Stimulated activated naive CD8-positive, alpha-beta T cell treated with anti-CD3 and anti-CD28 coated beads, Interleukin-15, Interleukin-2, amounts not matched to agents 100 ng/mL and 50 ng/mL, for 24 hours (primary cell): Measurements from ENCODE around the gene SLC66A2.

Source experiments
- H3K27ac Mint-ChIP-seq: one replicate; pipeline ENCODE4 v1.8.0; 2021; ENCODE audit warnings: mild to moderate bottlenecking, mixed read lengths
- H3K27me3 Mint-ChIP-seq: one replicate; pipeline ENCODE4 v1.8.0; 2021; ENCODE audit warnings: mixed read lengths
- H3K36me3 Mint-ChIP-seq: one replicate; pipeline ENCODE4 v1.8.0; 2021; ENCODE audit warnings: low read depth, mixed read lengths
- H3K4me1 Mint-ChIP-seq: one replicate; pipeline ENCODE4 v1.8.0; 2021; ENCODE audit warnings: low read depth, mixed read lengths
- H3K4me3 Mint-ChIP-seq: one replicate; pipeline ENCODE4 v1.8.0; 2021; ENCODE audit warnings: mild to moderate bottlenecking, mixed read lengths
- H3K9me3 Mint-ChIP-seq: one replicate; pipeline ENCODE4 v1.8.0; 2021; ENCODE audit warnings: mixed read lengths

The SLC66A2 gene

GRCh38 chr18:79915161-79916127, 36.0 kb downstream of the SLC66A2 start:
- no peaks in the 10 kb centered on the region for H3K9me3 Mint-ChIP-seq
- peaks cover 31% of the 10 kb centered on the region for H3K4me1 Mint-ChIP-seq
- H3K36me3 Mint-ChIP-seq, result peaks cover 42% of the 10 kb centered on the region
- H3K27ac Mint-ChIP-seq, result no peak overlapping the region
- no peaks in the 10 kb centered on the region for H3K27me3 Mint-ChIP-seq
- H3K4me3 Mint-ChIP-seq, result no peak overlapping the region

DNA sequence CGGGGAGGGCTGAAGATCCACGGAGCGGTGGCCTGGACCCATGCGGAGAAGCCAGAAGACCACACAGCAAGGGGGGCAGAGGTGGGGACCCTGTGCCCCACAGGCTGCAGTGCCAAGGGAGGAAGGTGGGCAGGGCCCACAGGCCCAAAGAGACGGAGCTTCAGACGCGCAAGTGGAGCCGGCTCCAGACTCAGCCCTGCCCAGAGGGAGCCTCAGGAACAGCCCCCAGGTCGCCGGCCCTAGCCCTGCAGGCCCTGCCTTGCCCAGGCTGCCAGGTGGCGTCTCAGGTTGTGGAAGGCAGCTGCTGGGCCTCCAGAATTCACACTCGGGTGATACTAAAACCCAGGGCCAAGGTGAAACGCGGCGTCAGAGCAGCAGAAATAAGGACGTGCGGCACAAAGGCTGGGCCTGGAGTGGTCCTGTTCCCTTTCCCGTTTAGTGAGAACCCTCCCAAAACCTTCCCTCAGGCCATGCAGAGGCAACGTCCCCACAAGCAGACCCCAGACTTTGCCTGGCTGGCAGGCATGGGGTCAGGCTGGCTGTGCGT, 36.8 kb downstream of the SLC66A2 start:
- peaks cover 42% of the 10 kb centered on the region for H3K36me3 Mint-ChIP-seq
- H3K4me1 Mint-ChIP-seq, result peaks cover 33% of the 10 kb centered on the region
- no peak overlapping the region for H3K4me3 Mint-ChIP-seq
- no peaks in the 10 kb centered on the region for H3K27me3 Mint-ChIP-seq
- no peak overlapping the region for H3K27ac Mint-ChIP-seq
- no peaks in the 10 kb centered on the region for H3K9me3 Mint-ChIP-seq

DNA sequence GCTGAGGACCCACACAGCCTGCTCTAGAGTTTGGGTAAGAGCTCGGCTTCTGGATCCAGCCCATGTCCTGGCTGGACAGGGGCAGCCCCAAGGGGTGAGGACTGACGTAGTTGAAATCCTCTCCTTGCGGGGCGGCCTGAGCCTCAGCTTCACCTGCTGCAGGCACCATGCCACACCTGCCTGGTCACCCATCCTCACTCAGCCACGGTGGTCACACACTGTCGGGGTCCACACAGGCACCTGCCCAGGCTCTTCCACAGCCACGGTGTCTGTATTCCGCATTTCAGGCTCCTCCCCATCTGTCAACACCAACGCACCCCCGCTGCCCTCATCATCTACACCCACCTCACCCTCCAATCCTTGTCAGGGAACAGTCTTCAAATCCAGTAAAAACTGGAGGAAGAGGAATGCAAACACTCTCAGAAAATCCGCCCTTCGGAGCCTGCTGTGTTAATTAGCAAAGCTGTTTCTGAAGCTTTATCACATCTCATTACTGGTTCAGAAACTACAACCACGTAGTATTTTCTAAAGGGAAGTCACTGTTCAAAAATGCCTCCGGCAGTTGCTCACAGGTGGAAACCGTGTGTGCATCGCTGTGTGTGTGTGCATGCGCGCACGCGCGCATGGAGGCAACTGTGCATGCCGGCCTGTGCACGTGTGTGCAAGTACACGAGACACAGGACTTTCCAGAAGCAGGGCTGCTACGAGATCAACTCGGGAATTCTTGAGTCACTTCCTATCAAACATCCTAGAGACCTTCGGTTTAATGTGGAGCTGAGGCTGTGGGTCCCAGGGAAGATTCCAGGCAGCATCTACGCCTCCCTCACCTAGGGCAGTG, 38.2 kb downstream of the SLC66A2 start:
- H3K9me3 Mint-ChIP-seq, result no peaks in the 10 kb centered on the region
- peaks cover 48% of the 10 kb centered on the region for H3K36me3 Mint-ChIP-seq
- no peak overlapping the region for H3K4me3 Mint-ChIP-seq
- peak overlapping the region; percentile 26 for H3K27ac Mint-ChIP-seq
- H3K27me3 Mint-ChIP-seq, result no peaks in the 10 kb centered on the region
- peaks cover 33% of the 10 kb centered on the region for H3K4me1 Mint-ChIP-seq

DNA sequence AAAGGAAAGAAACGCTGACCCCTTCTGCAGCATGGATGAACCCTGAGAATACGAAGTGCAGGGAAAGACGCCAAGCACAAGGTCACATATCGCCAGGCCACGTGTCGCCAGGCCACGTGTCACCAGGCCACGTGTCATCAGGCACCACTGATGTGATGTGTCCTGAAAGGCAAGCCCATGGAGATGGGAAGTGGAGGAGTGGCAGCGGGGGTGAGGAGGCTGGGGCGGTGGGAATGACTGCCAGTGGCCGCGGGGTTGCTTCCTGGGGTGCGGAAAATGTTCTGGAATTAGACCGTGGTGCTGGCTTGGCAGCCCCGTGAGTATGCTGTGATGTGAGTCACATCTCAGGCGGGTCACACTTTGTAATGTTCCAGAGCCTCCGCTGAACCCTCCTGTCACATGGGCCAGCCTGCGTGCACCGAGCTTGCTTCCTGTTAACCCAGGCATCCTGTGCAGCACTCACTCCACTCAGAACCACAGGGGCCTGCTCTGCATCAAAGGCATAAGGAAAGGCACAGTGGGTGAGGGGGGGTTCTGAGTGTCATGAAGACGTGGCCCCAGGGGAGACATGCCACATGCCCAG, 39.0 kb downstream of the SLC66A2 start:
- no peak overlapping the region for H3K27ac Mint-ChIP-seq
- H3K4me3 Mint-ChIP-seq, result no peak overlapping the region
- peaks cover 33% of the 10 kb centered on the region for H3K4me1 Mint-ChIP-seq
- H3K27me3 Mint-ChIP-seq, result no peaks in the 10 kb centered on the region
- peaks cover 50% of the 10 kb centered on the region for H3K36me3 Mint-ChIP-seq
- H3K9me3 Mint-ChIP-seq, result no peaks in the 10 kb centered on the region

- H3K27ac Mint-ChIP-seq, result peak overlapping the region; percentile 5
- no peak overlapping the region for H3K4me3 Mint-ChIP-seq
- H3K27me3 Mint-ChIP-seq, result no peaks in the 10 kb centered on the region
- peaks cover 36% of the 10 kb centered on the region for H3K4me1 Mint-ChIP-seq
- H3K36me3 Mint-ChIP-seq, result peaks cover 50% of the 10 kb centered on the region
- no peaks in the 10 kb centered on the region for H3K9me3 Mint-ChIP-seq
These were observed 39.8 kb downstream of the SLC66A2 start for GRCh38 chr18:79911344-79912270.

DNA sequence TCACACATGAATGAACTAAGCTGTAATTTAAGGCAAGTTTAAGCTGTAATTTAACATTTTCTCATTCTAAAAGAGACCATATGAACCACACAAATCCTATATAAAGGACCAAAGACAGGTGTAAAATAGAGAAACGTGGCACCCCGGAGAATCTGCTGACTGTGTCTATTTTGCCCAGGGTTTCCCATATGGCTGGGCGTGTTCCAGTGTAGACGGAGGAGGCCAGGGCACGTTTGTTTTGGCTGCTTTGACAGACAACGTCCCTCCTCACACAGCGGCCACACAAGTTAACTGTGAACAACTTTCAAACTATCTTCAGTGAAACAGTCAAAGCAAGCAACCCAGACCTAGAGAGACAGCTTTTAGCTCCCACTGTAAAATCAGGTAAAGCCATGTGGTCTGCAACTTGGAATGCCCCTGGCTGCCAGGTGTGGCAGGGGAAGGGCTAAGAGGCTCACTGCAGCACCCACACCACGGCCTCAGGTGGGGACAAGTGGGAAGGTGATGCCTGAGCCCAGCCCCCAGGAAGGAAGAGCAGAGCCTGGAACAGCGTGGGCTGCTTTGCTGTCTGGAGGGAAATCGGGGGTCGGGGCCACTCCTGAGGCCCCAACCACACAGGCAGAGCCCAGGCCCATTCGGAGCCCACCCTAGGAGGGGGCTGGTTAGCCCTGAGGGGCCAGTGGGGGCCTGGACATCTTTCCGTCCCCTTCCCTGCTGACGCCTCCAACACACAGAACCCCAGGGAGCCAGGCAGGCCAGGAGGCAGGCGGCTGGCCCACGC, 40.7 kb downstream of the SLC66A2 start:
- Mint-ChIP-seq H3K4me1 (peaks cover 44% of the 10 kb centered on the region), H3K9me3 (no peaks in the 10 kb centered on the region), H3K4me3 (no peak overlapping the region), H3K36me3 (peaks cover 48% of the 10 kb centered on the region), H3K27me3 (no peaks in the 10 kb centered on the region), H3K27ac (no peak overlapping the region)

DNA sequence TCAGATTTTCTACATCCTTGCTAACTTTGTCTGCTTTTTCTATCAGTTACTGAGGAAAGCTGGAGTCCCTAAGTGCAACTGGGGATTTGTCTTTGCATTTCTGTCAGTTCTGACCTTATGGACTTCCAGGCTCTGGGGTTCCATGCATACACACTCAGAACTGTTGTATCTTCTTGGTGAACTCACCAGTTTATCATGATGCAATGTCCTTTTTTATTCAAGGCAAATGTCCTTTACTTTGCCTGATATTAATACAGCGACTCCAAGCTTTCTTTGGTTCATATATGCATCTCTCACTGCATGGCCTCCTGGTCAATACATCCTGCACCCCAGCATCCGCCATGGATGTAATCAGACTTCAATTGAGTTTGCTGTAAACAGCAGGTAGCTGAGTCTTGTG, 44.7 kb downstream of the SLC66A2 start:
- H3K27me3 Mint-ChIP-seq, result no peaks in the 10 kb centered on the region
- H3K27ac Mint-ChIP-seq, result no peak overlapping the region

GRCh38 chr18:79905993-79906392, 45.5 kb downstream of the SLC66A2 start:
- peaks cover 36% of the 10 kb centered on the region for H3K36me3 Mint-ChIP-seq
- peaks cover 17% of the 10 kb centered on the region for H3K4me1 Mint-ChIP-seq
- peak overlapping the region; percentile 54 for H3K27ac Mint-ChIP-seq
- H3K4me3 Mint-ChIP-seq, result no peak overlapping the region
- no peaks in the 10 kb centered on the region for H3K27me3 Mint-ChIP-seq
- H3K9me3 Mint-ChIP-seq, result no peaks in the 10 kb centered on the region

More for the DNA sequence above, 44.7 kb downstream of the SLC66A2 start:
- H3K36me3 Mint-ChIP-seq, result peaks cover 34% of the 10 kb centered on the region
- H3K4me1 Mint-ChIP-seq, result peaks cover 17% of the 10 kb centered on the region
- no peaks in the 10 kb centered on the region for H3K9me3 Mint-ChIP-seq
- H3K4me3 Mint-ChIP-seq, result no peak overlapping the region

- Mint-ChIP-seq H3K9me3 (no peaks in the 10 kb centered on the region), H3K36me3 (peaks cover 37% of the 10 kb centered on the region), H3K4me1 (peaks cover 14% of the 10 kb centered on the region), H3K4me3 (no peak overlapping the region), H3K27ac (peak overlapping the region; percentile 54), H3K27me3 (no peaks in the 10 kb centered on the region)
These were observed 46.0 kb downstream of the SLC66A2 start for GRCh38 chr18:79905389-79905911.

DNA sequence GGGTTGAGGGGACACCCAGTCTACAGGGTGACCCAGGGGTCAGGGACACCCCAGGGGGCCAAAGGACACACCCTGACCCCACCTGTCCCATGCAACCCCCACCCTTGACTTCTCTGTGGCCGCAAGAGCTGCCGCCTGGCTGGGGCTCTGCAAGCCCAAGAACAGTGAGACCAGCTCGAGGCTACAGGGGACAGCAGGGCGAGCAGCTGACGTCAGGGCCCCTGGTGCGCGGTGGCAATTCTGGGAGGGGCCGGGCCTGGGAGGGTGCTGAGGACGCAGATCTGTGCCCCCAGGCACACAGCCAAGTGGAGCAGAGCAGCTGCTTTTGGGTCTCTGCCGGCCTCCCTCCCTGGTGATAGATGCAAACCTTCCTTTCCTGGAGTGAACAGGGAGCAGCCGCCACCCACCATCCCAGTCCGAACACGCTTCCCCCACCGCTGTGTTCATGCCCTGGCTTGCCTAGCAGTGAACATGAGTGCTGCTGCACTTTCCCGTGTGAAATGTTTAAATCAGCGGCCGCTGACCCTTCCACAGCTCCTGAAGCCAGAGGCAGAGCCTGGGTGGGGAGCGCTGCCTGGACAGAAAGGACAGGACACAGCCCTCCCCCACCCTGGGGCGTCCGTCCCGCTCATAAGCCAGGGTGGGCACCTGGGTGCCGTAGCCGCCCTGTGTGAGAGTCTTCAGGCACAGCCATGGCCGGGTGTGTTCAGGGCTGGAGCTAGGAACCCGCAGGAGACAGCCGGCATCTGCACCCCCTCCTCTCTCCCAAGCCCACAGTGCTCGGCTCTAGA, 46.9 kb downstream of the SLC66A2 start:
- no peaks in the 10 kb centered on the region for H3K9me3 Mint-ChIP-seq
- H3K4me3 Mint-ChIP-seq, result no peak overlapping the region
- H3K4me1 Mint-ChIP-seq, result peaks cover 12% of the 10 kb centered on the region
- peaks cover 43% of the 10 kb centered on the region for H3K36me3 Mint-ChIP-seq
- no peak overlapping the region for H3K27ac Mint-ChIP-seq
- no peaks in the 10 kb centered on the region for H3K27me3 Mint-ChIP-seq

GRCh38 chr18:79903787-79904356, 47.6 kb downstream of the SLC66A2 start:
- Mint-ChIP-seq H3K36me3 (peaks cover 40% of the 10 kb centered on the region), H3K4me1 (peaks cover 12% of the 10 kb centered on the region), H3K27me3 (no peaks in the 10 kb centered on the region), H3K9me3 (no peaks in the 10 kb centered on the region), H3K4me3 (no peak overlapping the region), H3K27ac (no peak overlapping the region)

- Mint-ChIP-seq H3K4me1 (peaks cover 12% of the 10 kb centered on the region), H3K36me3 (peaks cover 37% of the 10 kb centered on the region), H3K27ac (no peak overlapping the region), H3K4me3 (no peak overlapping the region), H3K27me3 (no peaks in the 10 kb centered on the region), H3K9me3 (no peaks in the 10 kb centered on the region)
These were observed 48.3 kb downstream of the SLC66A2 start for GRCh38 chr18:79903071-79903635.
